Epithelial cell of proximal tubule (primary cell): Measurements from ENCODE around the gene TXNRD1. TPM values are rescaled to one million over a fixed set of nuclear protein-coding genes. Genes with fewer than 3 reads are reported as not detected.
"Not testable (repeated sequence)": the region's sequence is repeated elsewhere in the genome, so short reads cannot be mapped to it uniquely, and the experiment has no call there.

Experiments used
- DNase-seq: peaks from one replicate; pipeline ENCODE4 v3.0.0-alpha.2; 2011; ENCODE audit warnings: low read depth
- H3K4me3 ChIP-seq: 2 replicates; pipeline ENCODE4 v1.5.1; 2011; ENCODE audit warnings: low read depth, mild to moderate bottlenecking, low read length
- CTCF ChIP-seq: conservative IDR thresholded peaks from 2 replicates; pipeline ENCODE4 v1.5.1; 2012; ENCODE audit warnings: low read depth, mild to moderate bottlenecking, low read length
- total RNA-seq: library from RNA; depleted of rRNA; stranded (reverse); fragments of >200 nt; gene quantifications from 2 replicates; pipeline ENCODE4 v1.2.3, GENCODE V29; 2015

TXNRD1 gene
- total RNA-seq, 1 donor from 2014 or later = 268 TPM

GRCh38 chr12:104249898-104250297 is 34.3 kb downstream of the TXNRD1 start:
- no peak overlapping the region for H3K4me3 ChIP-seq
- no peak for DNase-seq
- no peak for TF ChIP-seq CTCF

DNA sequence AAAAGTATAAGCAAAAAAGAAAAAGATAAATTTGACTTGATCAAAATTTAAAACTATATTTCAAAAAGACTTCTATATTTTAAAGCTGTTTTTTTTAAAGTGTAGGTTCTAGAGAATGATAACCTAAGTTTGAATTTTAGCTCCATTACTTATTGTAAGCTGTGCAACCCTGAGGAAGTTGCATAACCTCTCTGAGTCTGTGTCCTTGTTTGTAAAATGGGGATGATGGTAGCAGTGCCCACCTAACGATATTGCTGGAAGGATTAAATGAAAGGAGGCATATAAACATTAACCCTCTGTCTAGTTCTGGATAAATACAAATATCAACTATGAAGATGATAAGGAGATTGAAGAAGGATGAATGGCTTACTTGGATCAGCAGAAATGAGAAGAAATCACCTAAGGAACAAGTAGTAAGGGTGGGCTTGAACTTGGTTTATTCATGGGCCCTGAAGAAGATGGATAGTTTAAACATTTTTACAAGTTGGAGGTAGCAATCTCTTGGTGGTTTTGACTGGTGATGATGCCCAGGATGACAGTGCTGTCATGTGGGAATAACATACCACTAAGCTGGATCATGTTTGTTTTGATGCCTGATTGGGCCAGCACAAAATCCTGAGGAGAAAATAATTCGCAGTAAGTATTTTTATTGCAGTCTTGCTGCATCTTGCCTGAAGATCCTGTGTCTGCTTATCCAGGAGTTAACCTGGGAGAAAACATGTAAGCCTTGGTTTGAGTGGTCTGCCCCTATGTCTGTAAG is 35.0 kb downstream of the TXNRD1 start:
- TF ChIP-seq CTCF = no peak

DNA sequence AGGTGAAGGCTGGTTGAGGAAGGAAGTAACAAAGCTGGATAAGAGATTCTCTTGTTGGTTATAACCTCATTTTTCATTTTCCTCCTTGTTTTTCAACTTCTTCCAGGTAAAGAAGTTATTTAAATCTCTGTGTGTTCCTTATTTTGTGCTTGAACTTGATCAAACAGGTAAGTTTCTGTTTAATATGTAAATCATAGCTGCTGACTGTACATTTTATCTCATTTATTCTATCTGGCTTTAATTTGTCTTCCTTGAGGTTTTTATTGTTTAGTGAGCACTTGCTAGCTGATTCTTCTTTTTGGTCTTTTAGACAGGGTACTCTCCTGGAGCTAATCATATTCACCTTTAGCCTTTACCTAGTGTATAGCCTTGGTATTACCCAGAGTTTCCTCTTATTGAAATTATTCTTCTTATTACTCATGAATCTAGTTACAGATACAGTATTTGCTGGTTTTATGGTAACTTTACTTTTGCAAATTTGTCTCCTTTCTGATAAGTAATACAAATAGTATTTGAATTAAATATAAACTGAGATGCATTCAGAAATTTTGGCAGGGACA is 42.4 kb downstream of the TXNRD1 start:
- no peak for DNase-seq

More for the DNA sequence above, 35.0 kb downstream of the TXNRD1 start:
- no peak for DNase-seq
- H3K4me3 ChIP-seq = no peak overlapping the region

GRCh38 chr12:104258476-104259067 is 43.0 kb downstream of the TXNRD1 start:
- no peak for DNase-seq
- no peak for TF ChIP-seq CTCF
- H3K4me3 ChIP-seq = no peak overlapping the region

More for the DNA sequence above, 42.4 kb downstream of the TXNRD1 start:
- H3K4me3 ChIP-seq = no peak overlapping the region
- TF ChIP-seq CTCF = no peak

GRCh38 chr12:104263026-104263425 is 47.4 kb downstream of the TXNRD1 start:
- no peak overlapping the region for H3K4me3 ChIP-seq
- DNase-seq = no peak
- no peak for TF ChIP-seq CTCF

DNA sequence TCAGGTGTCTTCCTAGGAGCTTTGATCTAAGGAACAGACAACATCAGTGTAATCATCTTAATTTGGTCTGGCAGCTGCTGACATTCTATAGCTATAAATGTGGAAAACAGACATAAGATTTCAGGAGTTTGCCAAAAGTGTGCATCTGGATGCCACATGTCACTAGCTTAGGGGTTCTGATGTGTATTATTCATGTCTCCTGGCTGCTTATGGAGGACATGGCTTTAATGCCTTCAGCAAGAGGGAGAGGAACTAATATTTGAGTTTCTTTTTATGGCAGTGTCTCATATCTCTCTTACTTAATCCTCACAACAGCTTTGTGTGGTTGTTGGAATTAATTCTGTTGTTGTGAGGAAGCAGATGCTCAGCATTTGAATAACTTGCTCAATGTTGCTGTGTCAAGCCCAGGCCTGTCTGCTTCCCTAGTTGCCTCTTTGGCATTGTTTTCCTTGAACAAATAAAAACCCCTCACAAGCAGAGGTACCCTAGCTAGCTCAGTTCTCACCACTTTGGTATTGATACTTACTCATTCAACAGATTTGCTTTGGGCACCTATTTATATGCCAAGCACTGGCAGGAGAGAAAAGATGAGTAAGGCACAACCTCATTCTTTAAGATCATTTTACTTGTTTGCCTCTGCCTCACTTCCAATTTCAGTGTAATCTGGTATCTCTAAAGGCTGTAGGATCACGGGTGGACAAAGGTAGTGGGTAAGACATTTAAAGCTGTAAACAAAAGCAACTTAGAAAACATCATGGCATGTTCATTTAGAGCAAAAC is 48.2 kb downstream of the TXNRD1 start:
- no peak for TF ChIP-seq CTCF
- no peak overlapping the region for H3K4me3 ChIP-seq
- no peak for DNase-seq

DNA sequence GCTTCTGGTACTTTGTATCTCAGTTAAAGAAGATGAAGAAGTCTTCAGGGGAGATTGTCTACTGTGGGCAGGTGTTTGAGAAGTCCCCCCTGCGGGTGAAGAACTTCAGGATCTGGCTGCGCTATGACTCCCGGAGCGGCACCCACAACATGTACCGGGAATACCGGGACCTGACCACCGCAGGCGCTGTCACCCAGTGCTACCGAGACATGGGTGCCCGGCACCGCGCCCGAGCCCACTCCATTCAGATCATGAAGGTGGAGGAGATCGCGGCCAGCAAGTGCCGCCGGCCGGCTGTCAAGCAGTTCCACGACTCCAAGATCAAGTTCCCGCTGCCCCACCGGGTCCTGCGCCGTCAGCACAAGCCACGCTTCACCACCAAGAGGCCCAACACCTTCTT is 49.9 kb downstream of the TXNRD1 start:
- H3K4me3 ChIP-seq, DNase-seq: not testable (repeated sequence)
